HepG2 (cell line): ENCODE data around the gene ATRX.

ENCODE experiments used
- BRCA1 ChIP-seq: sonication (generic); formaldehyde crosslinking; IDR thresholded peaks from 2 replicates; pipeline ENCODE4 v1.4.0; 2020; ENCODE audit warnings: missing genetic modification reagents
- ESRRA ChIP-seq: sonication (generic); formaldehyde crosslinking; IDR thresholded peaks from 2 replicates; pipeline ENCODE4 v1.5.1; 2020; ENCODE audit warnings: mild to moderate bottlenecking, low read depth, missing genetic modification reagents
- FOXA3 ChIP-seq: IDR thresholded peaks from 2 replicates; pipeline ENCODE4 v1.6.1; 2016; ENCODE audit warnings: missing genetic modification reagents, missing compliant biosample characterization
- GTF2F1 ChIP-seq: fragments of 150-350 bp; IDR thresholded peaks from 2 replicates; pipeline ENCODE4 v1.6.1; 2014; ENCODE audit warnings: low read length
- SMARCC2 ChIP-seq: fragments of 450-650 bp; IDR thresholded peaks from 2 replicates; pipeline ENCODE4 v1.6.1; 2017; ENCODE audit warnings: antibody characterized with exemption, mild to moderate bottlenecking
- TF ChIP-seq, protein P1 (sequence below), 2 experiments: IDR thresholded peaks; 2 replicates each; pipeline ENCODE4 v1.6.1; 2011 to 2012; ENCODE audit warnings: low read length in 2 of 2, borderline replicate concordance in 1 of 2, low read depth in 1 of 2, mild to moderate bottlenecking in 1 of 2, moderate library complexity in 1 of 2
- TF ChIP-seq, protein P2 (sequence below): sonication (generic); formaldehyde crosslinking; IDR thresholded peaks from 2 replicates; pipeline ENCODE4 v1.9.0; 2021; ENCODE audit warnings: missing genetic modification reagents, borderline replicate concordance

DNA sequence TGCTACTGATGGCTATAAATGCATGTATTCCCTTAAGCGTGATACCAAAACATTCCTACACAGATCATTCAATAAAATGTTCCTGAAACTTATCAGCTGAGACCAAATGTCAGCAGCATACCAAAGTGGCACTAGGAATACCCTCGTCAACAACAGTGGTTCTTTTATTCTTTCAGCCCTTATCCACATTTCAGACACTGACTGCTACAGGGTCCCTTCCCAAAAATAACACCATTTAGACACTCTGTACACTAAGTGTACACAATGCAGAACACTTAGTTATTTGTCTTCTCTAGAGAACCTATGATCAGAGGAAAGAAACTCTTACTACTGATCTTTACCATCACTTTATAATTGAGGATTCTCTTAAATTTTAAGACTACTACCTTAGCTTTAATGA lies 94.1 kb downstream of the ATRX start:
- no peak for TF ChIP-seq SMARCC2
- TF ChIP-seq ESRRA (CRISPR knock-in tag): no peak
- TF ChIP-seq BRCA1 (CRISPR knock-in tag): no peak
- TF ChIP-seq, protein P1, sequence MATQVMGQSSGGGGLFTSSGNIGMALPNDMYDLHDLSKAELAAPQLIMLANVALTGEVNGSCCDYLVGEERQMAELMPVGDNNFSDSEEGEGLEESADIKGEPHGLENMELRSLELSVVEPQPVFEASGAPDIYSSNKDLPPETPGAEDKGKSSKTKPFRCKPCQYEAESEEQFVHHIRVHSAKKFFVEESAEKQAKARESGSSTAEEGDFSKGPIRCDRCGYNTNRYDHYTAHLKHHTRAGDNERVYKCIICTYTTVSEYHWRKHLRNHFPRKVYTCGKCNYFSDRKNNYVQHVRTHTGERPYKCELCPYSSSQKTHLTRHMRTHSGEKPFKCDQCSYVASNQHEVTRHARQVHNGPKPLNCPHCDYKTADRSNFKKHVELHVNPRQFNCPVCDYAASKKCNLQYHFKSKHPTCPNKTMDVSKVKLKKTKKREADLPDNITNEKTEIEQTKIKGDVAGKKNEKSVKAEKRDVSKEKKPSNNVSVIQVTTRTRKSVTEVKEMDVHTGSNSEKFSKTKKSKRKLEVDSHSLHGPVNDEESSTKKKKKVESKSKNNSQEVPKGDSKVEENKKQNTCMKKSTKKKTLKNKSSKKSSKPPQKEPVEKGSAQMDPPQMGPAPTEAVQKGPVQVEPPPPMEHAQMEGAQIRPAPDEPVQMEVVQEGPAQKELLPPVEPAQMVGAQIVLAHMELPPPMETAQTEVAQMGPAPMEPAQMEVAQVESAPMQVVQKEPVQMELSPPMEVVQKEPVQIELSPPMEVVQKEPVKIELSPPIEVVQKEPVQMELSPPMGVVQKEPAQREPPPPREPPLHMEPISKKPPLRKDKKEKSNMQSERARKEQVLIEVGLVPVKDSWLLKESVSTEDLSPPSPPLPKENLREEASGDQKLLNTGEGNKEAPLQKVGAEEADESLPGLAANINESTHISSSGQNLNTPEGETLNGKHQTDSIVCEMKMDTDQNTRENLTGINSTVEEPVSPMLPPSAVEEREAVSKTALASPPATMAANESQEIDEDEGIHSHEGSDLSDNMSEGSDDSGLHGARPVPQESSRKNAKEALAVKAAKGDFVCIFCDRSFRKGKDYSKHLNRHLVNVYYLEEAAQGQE (IDR thresholded peaks at IDR 0.05; ENCODE audit: borderline replicate concordance in 1 of 2, low read depth in 1 of 2, low read length in 2 of 2): no peak
- TF ChIP-seq GTF2F1: no peak
- TF ChIP-seq, protein P2, sequence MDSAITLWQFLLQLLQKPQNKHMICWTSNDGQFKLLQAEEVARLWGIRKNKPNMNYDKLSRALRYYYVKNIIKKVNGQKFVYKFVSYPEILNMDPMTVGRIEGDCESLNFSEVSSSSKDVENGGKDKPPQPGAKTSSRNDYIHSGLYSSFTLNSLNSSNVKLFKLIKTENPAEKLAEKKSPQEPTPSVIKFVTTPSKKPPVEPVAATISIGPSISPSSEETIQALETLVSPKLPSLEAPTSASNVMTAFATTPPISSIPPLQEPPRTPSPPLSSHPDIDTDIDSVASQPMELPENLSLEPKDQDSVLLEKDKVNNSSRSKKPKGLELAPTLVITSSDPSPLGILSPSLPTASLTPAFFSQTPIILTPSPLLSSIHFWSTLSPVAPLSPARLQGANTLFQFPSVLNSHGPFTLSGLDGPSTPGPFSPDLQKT: no peak
- no peak for TF ChIP-seq FOXA3
